ENCODE measurements around the gene CRYBG3.

The CRYBG3 gene

GRCh38 chr3:97956051-97956450 is 134.2 kb downstream of the CRYBG3 start:
- no peak for TF ChIP-seq REST (IDR thresholded peaks at IDR 0.05; ENCODE audit: insufficient read depth in 1 of 2, low read depth in 2 of 2, low read length in 2 of 2)
- no peak for TF ChIP-seq POLR2AphosphoS5 (IDR thresholded peaks at IDR 0.05; ENCODE audit: low read depth, low read length)
- TF ChIP-seq TAF1 (IDR thresholded peaks at IDR 0.05; ENCODE audit: borderline replicate concordance, insufficient read depth, low read length): no peak
- no peak for TF ChIP-seq FOXP2 (optimal IDR thresholded peaks at IDR 0.05; ENCODE audit: borderline replicate concordance, extremely low read depth, extremely low read length, insufficient read depth)
- no peak for TF ChIP-seq SIN3A (IDR thresholded peaks at IDR 0.05; ENCODE audit: borderline replicate concordance, insufficient read depth, low read length)

- no peak for TF ChIP-seq FOXP2 (optimal IDR thresholded peaks at IDR 0.05; ENCODE audit: borderline replicate concordance, extremely low read depth, extremely low read length, insufficient read depth)
- TF ChIP-seq REST (IDR thresholded peaks at IDR 0.05; ENCODE audit: insufficient read depth in 1 of 2, low read depth in 2 of 2, low read length in 2 of 2): no peak
- TF ChIP-seq TAF1 (IDR thresholded peaks at IDR 0.05; ENCODE audit: borderline replicate concordance, insufficient read depth, low read length): no peak
- TF ChIP-seq POLR2AphosphoS5 (IDR thresholded peaks at IDR 0.05; ENCODE audit: low read depth, low read length): no peak
- TF ChIP-seq SIN3A (IDR thresholded peaks at IDR 0.05; ENCODE audit: borderline replicate concordance, insufficient read depth, low read length): no peak
Observed at GRCh38 chr3:97957617-97958311, 136.0 kb downstream of the CRYBG3 start.

- TF ChIP-seq TAF1 (IDR thresholded peaks at IDR 0.05; ENCODE audit: borderline replicate concordance, insufficient read depth, low read length) (no peak), POLR2AphosphoS5 (IDR thresholded peaks at IDR 0.05; ENCODE audit: low read depth, low read length) (no peak), FOXP2 (optimal IDR thresholded peaks at IDR 0.05; ENCODE audit: borderline replicate concordance, extremely low read depth, extremely low read length, insufficient read depth) (no peak), REST (IDR thresholded peaks at IDR 0.05; ENCODE audit: insufficient read depth in 1 of 2, low read depth in 2 of 2, low read length in 2 of 2) (no peak), SIN3A (IDR thresholded peaks at IDR 0.05; ENCODE audit: borderline replicate concordance, insufficient read depth, low read length) (no peak)
Observed at GRCh38 chr3:97958396-97958795, 136.6 kb downstream of the CRYBG3 start.

GRCh38 chr3:97958796-97959195 is 137.0 kb downstream of the CRYBG3 start:
- TF ChIP-seq TAF1 (IDR thresholded peaks at IDR 0.05; ENCODE audit: borderline replicate concordance, insufficient read depth, low read length) (no peak), POLR2AphosphoS5 (IDR thresholded peaks at IDR 0.05; ENCODE audit: low read depth, low read length) (no peak), FOXP2 (optimal IDR thresholded peaks at IDR 0.05; ENCODE audit: borderline replicate concordance, extremely low read depth, extremely low read length, insufficient read depth) (no peak), SIN3A (IDR thresholded peaks at IDR 0.05; ENCODE audit: borderline replicate concordance, insufficient read depth, low read length) (no peak)

- TF ChIP-seq POLR2AphosphoS5 (IDR thresholded peaks at IDR 0.05; ENCODE audit: low read depth, low read length): no peak
- TF ChIP-seq SIN3A (IDR thresholded peaks at IDR 0.05; ENCODE audit: borderline replicate concordance, insufficient read depth, low read length): no peak
- TF ChIP-seq REST (IDR thresholded peaks at IDR 0.05; ENCODE audit: insufficient read depth in 1 of 2, low read depth in 2 of 2, low read length in 2 of 2): no peak
- TF ChIP-seq FOXP2 (optimal IDR thresholded peaks at IDR 0.05; ENCODE audit: borderline replicate concordance, extremely low read depth, extremely low read length, insufficient read depth): no peak
- no peak for TF ChIP-seq TAF1 (IDR thresholded peaks at IDR 0.05; ENCODE audit: borderline replicate concordance, insufficient read depth, low read length)
Observed at GRCh38 chr3:97959872-97960271, 138.1 kb downstream of the CRYBG3 start.
